AG08395 (cell line): ENCODE measurements around the gene JAK1.

Experiments used
- DNase-seq: peaks from one replicate; pipeline ENCODE4 v3.0.0; 2012; ENCODE audit warnings: mixed read lengths, low spot score

The JAK1 gene

DNA sequence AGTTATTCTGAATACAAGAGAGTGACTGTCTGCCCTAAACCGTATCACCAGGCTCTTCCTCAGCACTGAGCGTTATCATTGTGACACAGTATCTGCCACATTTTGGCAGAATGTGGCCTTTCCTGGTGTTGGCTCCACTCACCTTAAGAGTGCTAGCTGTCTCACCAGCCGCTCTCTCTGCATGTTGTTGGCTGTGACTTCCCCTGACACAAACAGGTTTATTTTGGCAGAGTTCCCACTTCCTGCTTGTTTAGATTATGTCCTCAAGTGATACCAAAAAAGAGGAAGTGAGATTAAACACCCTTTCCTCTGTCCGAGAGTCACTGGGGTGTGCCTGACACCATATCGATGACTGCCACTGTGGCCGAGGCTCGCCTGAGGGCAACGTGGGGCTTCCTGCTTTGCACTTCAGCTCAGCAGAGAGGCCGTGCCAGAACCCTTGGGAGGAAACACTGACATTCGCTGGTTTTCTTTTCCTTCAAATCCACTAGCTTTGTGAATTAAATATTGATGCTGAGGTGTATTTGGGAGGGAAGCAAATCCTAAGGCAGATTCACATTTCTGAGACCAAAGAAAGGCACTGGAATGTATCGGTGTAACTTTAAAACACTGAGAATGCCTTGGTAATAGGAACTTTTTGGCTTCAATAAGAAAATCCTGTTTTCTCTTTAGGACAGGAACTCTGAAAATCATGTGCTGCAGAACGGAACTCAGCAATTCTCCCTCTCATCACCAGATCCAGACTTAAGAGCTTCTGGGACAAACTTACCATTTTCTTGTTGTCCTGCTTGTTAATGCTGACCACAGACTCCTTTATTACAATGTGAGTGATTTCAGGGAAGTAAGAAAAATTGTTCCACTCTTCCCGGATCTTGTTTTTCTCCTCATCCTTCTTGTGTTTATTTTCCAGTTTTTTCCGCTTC, 102.1 kb downstream of the JAK1 start:
- no peak for DNase-seq

DNA sequence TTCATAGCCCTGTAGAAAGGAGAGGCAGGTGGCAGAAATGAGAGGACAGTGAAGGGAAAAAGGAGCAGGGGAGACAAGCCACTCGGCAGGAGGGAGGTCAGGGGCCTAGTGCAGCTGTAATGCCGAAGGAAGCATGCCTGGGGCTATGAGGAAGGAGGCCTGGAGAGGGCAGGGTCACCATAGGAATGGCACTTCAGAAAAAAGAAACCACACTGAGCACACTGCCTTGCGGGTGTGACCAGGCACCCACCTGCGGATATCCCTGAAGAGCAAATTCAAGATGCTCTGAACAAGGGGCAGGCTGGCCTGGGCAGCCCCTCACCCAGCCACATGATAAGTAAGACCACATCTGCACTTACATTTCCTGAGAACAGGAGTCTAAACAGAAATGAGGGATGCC, 104.7 kb downstream of the JAK1 start:
- peak; percentile 31 for DNase-seq

DNA sequence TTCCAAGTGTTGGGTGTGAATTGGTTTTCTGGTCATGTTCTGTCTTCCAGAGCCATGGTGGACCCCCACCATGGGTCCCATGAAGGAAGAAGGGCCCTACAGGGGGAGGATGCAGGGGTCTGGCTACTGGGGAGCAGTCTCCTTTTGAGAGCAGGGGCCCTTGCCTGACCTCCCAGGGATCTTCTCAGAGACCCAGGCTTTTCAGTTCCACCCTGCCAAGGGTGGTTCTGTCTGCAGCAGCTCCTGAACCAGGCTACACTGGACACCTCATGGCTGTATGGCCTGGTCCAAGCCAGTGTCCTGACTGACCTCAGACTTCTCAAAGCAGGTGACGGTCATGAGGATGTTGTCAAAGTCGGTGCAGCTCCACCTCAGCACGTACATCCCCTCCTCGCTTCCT, 109.0 kb downstream of the JAK1 start:
- no peak for DNase-seq

DNA sequence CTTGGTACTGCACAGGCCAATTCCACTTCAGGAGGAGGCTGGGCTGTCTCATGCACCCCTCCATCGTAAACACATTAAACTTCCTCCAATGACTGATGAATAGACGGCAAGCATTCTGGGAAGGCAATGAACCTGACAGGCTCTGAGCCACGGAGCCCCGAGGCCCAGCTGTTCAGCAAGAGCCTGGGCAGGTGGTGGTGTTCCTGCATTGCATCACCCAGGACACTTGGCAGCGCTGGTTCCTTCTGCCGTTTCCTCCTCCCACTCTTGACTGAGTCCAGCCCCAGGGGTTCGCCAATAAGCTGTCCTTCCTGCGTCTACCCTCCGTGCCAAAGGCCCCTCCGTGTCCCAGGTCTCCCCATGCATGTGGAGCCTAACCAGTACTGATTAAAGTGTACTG, 109.8 kb downstream of the JAK1 start:
- no peak for DNase-seq

DNA sequence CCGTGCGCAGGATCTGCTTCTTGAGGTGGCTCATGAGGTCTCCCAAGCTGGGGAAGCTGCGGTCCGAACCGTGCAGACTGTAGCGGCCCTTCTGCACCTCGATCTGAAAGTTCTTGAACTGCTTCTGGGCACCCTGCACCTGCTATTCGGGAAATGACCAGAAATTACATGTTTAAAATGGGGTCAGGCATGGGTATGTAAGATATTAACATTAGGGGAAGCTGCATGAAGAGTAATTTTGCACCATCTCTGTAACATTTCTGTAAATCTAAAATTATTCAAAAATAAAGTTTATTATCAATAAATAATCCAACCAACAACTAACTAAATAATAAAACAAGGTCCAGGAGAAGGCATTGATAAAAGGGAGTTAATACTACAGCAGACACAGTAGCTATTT, 110.8 kb downstream of the JAK1 start:
- no peak for DNase-seq

DNA sequence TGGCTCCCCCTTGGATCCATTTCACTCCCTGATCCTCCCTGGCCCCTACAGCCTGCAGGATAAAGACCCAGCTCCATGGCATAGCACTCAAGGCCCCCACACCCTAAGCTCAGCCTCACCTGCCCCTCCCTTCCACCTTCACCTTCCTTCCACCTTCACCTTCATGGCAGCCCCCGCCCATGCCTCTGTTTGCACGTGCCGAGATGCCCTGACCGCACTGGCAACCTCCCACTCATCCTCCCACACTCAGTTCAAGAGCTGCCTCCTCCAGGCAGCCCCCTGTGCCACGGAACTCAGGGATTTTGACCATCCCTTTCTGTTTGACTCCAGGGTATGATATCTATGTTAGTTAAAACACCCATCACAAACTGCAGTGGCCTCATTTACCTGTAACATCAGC, 111.7 kb downstream of the JAK1 start:
- DNase-seq = no peak

DNA sequence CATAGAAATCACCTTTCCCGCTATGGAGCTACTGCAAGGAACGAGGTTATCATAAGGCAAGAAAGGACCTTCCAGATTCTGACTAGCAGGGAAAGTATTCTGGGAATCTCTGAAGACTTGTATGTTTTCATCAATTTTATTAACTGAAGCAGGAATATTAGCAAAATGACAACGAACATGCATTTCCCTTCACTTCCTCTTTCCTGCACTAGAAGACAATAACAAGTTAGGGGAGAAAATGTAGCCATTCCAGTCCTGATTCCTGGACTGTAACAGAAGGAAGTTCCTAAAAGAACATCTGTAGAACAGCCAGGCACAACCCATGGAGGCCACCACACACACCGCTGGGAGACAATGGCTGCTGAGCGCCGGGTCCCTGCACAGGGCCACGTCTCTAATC, 114.7 kb downstream of the JAK1 start:
- no peak for DNase-seq

DNA sequence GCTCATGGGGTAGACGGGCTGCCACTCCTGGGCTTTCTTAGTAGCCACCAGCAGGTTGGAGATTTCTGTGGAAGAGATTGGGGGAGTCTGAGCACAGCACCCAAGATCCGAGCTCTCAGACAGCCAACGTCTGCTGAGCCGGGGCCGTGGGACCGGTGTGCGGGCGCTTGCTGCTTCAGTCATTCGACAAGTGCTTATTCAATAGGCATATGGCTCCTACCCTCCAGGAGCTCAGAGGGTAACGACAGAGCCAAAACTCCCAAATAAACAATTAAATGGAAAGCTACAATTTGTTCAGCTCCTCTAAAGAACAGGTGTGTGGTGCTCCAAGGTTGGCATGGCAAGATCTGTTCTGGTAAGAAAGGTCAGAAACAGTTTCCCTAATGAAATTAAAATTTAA, 115.5 kb downstream of the JAK1 start:
- no peak for DNase-seq

DNA sequence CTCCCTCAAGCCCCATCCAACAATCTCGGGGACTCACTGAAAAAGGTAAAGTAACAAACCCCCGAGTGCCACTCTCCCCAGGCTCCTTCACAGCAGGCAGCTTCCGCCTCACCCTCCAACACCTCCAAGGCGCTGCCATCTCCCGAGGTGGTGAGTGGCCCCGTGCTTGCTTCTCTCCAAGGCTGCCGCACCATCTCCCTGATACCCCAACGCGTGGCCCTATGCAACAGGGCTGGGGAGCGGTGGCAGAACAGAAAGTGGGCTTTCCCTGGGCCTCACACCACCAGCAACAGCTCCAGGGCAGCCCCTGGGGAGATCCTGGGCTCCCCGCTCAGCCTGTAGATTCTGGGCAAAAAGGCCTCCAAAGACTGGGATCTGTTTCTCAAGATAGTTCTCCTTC, 116.4 kb downstream of the JAK1 start:
- no peak for DNase-seq

DNA sequence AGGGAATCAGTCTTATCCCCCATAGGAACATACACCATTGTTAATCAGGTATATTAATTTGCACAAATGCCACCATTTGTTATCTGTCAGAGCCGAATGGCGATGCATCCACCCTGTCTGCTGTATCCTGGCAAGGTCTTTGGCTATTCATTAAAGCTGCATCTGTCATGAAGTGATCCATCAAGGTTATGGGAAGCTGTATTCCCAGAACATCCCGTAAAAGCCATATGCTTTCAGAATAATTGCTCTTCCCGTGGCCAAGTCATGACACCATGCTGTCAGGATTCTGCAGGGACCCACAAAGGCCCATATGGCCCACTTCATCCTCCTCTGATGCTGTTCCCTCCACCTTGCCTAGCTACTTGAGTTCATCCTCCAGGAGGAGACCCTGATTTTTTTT, 117.5 kb downstream of the JAK1 start:
- no peak for DNase-seq

DNA sequence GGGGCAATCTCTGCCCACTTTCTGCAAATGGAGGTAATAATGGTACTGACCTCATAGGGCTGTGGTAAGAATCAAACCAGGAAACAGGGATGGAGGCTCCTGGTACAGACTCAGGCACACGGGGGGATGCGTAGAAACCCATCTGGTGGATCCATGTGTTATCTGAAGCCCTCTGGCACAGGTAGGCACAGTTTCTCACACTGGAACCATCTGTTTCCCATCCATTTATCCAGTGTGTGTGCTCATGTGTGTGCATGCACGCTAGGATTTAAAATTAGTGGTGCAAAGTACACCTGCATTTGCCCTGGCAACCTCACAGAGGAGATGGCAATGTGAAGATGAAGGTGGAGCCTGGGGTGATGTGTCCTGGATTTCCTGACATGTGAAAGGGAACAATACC, 118.2 kb downstream of the JAK1 start:
- DNase-seq = no peak

DNA sequence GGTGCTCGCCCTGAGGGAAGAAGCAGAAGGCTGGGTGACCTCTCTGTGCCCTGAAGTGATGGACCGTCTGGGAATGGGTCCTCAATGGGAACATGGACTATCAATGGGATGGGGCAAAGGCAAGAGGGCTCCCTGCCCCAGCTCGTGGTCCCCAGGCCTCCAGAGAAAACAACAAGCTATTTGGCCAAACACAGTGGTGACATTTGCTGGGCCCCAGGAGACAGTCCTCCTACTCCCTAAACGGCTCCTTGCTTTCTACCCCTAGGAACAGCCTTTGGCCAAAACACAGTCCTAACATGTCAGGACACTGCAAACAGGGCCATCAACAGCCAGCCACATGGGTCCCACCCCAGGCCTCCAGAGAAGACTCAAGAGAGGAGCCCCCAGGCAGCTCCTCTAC, 118.7 kb downstream of the JAK1 start:
- DNase-seq = no peak

DNA sequence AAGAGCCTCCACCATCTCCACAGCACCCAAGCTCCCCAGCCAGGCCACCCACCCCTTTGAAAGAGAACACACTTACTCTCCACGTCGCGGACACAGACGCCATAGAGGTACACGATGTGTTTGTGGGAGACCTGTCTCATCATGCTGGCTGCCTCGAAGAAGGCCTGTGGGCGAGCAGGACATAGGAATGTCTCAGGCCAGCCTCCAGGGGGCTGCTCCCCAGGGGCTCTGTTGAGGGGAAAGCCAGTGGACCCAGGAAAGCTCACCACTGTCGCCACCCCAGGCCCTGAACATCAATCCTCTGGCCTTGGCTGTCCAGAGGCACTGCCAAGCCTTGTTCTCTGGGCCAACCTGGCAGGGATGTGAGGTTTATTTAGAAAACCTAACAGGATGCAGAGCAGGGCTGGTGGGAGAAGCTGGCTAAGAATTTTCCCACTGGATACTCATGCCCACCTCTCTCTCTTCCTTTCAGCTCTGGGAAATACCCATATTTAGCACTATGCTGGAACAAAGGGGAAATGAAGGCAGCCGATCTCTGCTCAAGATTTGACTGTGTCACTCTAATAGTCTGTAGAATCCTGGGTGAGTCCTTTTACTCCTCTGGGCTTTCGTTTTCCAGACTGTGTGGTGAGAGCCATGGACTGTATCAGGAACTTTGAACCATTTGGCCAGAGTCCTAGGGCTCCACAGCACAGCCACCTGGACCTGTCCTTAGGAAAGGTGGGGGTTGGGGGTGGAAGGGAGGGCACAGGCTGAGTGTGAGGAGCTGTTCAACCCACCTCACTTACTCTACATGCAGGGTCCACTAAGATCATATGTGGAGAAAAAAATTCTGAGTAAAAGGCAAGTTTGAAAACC, 119.5 kb downstream of the JAK1 start:
- no peak for DNase-seq

DNA sequence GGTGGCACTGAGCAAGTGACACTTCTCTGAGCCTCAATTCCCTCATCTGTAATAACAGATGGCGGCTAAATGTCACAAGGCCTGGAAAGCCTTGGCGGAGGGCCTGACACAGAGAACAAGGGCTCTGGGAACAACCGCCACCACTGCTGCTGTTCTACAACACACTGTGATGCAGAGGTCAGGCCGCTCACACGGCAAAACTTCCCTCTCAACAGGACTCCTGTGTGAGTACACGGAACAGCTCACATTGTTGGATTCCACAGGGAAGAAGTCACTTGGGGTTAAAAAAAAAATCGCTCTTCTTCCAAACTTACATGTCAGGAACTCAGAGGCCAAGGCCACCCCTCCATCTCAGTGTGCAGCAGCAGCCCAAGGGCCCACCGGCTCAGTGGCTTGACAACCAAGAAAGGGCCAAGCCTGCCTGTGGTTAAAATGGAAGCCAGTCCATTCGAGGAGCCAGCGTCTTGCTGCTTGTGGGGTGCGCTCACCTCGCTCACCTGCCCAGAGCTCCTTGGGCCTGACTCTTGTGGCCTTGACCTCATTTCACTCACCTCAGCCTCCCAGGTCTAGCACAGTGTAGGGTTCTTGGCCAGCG, 120.4 kb downstream of the JAK1 start:
- DNase-seq = no peak

DNA sequence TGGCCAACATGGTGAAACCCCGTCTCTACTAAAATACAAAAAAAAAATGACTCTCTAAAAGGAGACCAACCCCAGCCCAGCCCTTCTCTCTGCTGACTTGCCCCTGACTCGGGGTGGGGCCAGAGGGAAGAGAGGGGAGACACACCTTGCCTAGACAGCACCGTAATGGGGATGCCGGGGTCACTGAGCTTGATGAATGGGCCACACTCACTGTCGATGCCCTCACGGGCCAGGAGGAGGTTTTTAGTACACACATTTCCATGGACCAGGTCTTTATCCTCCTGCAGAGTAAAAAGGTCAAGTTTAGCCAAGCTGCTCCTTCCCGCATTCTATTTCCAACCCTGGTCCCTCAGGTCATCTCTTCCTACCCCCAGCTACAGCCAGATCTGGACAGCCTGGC, 121.7 kb downstream of the JAK1 start:
- DNase-seq = no peak

DNA sequence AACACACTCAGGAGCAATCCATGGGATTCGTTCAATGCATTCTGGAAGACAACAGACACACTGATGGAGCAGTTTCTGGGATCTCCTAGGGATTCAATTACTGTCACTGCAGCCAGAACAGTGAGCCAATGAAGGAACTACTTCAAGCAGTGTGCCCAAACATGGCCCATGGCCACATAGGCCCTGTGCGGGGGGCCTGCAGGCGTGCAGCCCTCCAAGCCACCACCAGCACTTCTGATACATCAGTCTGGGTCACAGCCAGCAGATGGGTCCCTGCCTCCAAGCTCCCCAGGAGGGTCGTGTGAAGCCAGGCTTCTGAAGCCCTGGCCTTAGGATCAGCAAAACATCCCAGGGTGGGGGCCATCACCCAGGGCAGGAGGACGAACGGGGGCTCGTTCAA, 122.2 kb downstream of the JAK1 start:
- DNase-seq = no peak

DNA sequence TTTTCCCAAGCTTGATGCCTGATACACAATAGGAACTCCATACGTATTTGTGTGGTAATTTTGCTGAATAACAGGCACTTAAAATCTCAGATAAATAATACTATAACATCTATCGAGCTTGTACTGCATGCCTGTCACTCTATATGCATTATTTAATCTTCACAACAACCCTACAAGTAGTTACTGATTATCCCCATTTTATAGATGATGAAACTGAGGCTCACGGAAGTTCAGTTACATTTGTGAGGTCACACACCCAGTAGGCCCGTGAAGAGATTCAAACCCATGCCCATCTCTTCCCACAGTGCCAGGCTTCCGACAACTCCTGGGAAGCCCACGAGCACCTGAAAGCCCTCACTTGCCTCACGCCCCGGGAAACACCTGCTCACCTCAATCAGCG, 122.7 kb downstream of the JAK1 start:
- no peak for DNase-seq

DNA sequence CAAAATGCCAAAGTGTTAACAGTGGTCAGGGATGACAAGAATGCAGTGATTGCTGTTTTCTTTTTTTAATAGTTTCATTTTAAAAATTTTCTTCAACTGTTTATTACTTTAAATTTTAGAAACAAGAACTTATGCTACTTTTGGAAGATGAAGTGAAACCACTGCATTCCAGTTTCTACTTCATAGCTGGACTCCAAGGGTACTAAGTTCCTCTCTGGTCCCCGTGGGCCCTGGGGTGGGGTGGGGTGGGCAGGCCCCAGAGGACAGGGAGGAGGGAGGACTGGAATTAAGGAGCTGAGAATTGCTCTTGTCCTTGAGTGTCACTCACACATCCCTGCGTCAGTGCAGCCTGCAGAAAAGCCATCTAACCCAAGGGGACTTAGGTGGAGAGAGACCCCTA, 124.1 kb downstream of the JAK1 start:
- no peak for DNase-seq

DNA sequence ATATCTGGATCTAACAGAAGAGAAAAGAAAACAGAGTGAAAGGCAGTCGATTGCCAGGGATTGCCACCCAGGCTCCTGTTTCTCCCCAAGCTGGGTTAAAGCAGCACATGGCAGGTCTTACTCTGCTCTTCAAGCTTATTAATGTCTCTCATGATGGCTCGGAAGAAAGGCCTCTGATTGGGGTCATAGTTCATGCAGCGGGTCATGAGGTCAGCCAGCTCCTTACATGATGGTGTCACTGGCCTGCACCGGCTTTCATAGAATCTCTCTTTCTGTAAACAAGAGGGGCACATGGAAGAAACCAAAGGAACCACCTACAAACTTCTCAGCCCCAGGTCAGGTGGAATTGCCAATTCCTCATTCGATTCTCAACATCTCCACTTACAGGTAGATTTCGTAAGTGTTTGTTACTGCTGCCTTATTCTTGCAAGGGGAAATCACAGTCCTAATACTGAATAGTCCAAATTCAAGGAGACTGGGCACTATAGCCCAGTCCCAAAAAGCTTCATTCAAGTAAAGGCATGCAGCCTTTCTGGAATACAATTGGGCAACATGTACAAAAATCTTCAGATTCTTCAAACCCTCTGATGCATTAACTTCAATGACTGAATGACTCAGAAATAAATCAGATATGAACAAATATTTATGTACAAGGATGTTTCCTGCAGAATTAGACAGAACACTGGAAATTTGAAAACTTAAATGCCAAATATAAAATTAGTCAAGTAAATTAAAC, 124.9 kb downstream of the JAK1 start:
- no peak for DNase-seq

DNA sequence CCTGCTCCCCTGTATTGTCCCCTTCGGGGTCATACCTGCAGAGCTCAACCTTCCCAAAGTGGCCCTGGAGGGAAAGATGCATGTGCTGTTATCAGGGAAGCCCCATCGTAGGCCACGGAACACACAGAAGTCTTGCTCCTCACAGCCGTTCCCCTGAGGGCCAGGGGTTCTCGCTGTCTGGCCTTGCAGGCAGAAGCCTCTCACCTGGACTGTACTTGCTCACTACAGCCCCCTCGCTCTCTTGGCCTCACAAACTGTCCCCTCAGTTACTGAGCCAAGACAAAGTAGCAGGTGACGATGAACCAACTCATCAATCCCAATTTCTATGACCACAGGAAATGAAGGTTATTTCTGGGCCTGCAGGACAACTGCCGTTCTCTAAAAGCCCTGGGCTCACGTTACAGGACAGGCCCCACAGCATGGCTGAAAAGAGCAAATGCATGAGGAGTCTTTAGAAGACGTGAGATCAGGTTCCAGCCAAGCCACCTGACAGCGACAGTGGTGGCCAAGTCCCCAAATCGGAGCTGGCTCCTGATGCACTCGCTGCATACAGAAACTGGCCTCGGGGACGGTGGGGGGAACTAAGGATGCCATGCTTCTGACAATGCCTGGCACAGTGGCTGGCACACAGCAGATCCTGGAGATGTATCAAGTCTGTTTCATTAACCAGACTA, 126.5 kb downstream of the JAK1 start:
- no peak for DNase-seq

DNA sequence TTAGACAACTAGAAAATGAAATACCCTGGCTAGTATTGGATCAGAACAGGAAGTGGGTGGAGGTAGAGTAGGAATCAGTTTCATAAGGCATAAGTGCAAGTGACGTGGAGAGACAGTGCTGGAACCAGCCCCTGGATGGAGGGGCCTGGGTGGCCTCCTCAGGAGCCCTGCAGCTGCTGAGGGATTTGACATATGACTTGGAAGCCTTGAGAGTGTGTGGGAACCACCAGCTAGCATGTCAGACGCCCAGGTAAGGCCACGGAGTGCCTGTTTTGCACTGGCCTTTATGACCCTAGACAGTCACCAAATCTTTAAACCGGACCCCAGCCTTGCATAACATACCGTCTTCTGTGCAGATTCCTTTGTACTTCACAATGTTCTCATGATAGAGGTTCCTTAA, 127.1 kb downstream of the JAK1 start:
- no peak for DNase-seq

DNA sequence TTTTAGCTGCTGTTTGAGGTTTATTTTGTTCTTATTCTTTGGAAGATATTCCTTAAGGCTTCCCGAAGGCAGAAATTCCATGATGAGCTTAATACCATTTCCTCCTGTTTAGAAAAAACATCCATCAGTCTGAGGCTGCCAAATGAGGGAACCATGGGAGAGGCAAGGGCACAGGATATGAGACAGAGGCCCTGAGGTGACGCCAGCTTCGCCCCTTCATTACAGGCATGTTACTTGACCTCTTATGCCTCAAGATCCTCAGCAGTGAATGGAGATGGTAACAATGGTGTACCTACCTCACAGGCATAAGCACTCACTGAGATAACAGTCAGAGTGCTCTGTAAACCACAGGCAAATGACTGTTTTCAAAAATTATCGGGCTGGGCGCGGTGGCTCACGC, 127.9 kb downstream of the JAK1 start:
- DNase-seq = no peak
